ENCODE data around the gene LBHD2. TPM values are rescaled to one million over a fixed set of nuclear protein-coding genes. Genes with fewer than 3 reads are reported as not detected.

The LBHD2 gene
- total and polyA plus RNA-seq, 2 of the 13 experiments (the other 11 are each of a cell fraction or from before 2014, with no cell fraction given) = 0.67 to 1.00 TPM

- TF ChIP-seq MNT (IDR thresholded peaks at IDR 0.05) (peak; percentile 80), ZSCAN29 (CRISPR knock-in tag; conservative IDR thresholded peaks at IDR 0.05) (no peak), ZNF674 (CRISPR knock-in tag; IDR thresholded peaks at IDR 0.05; ENCODE audit: low read depth) (no peak), ZNF235 (CRISPR knock-in tag; IDR thresholded peaks at IDR 0.05; ENCODE audit: borderline replicate concordance) (0 out of 2 replicates have a peak, but pooled peaks have one; percentile 34), ETV6 (CRISPR knock-in tag; conservative IDR thresholded peaks at IDR 0.05) (no peak), EHMT2 (IDR thresholded peaks at IDR 0.05; ENCODE audit: borderline replicate concordance, low read depth, low read length) (no peak), AHDC1 (CRISPR knock-in tag; IDR thresholded peaks at IDR 0.05; ENCODE audit: borderline replicate concordance) (no peak), ZNF3 (CRISPR knock-in tag; IDR thresholded peaks at IDR 0.05) (no peak), ZNF441 (CRISPR knock-in tag; IDR thresholded peaks at IDR 0.05; ENCODE audit: borderline replicate concordance) (no peak), GPBP1L1 (CRISPR knock-in tag; IDR thresholded peaks at IDR 0.05) (no peak), ZSCAN20 (CRISPR knock-in tag; IDR thresholded peaks at IDR 0.05; ENCODE audit: borderline replicate concordance) (no peak), ZGPAT (CRISPR knock-in tag; IDR thresholded peaks at IDR 0.05) (no peak), HNRNPL (IDR thresholded peaks at IDR 0.05; ENCODE audit: low read depth, low read length) (peak; percentile 76; the same call in 1 of the 2 replicates), ZNF543 (CRISPR knock-in tag; IDR thresholded peaks at IDR 0.05) (no peak), AHR (CRISPR knock-in tag; IDR thresholded peaks at IDR 0.05) (no peak), EED (CRISPR knock-in tag; IDR thresholded peaks at IDR 0.05) (no peak), KLF6 (CRISPR knock-in tag; IDR thresholded peaks at IDR 0.05) (no peak), ZIK1 (CRISPR knock-in tag; IDR thresholded peaks at IDR 0.05; ENCODE audit: borderline replicate concordance, low read depth) (no peak), SP1 (IDR thresholded peaks at IDR 0.05) (no peak), SP1 (CRISPR knock-in tag; IDR thresholded peaks at IDR 0.05) (no peak), ETV5 (CRISPR knock-in tag; IDR thresholded peaks at IDR 0.05; ENCODE audit: borderline replicate concordance) (no peak)
Observed at GRCh38 chr14:103091041-103091882, 7.3 kb downstream of the LBHD2 start (continued).
